Tongue (tissue), 2 donors: Measurements from ENCODE around the gene HDHD3. TPM values are rescaled to one million over a fixed set of nuclear protein-coding genes. Genes with fewer than 3 reads are reported as not detected.

Experiments
- DNase-seq: peaks from one replicate; pipeline ENCODE4 v3.0.0-alpha.2; 2015
- total RNA-seq: library from RNA; depleted of rRNA; stranded (reverse); fragments of >200 nt; gene quantifications from one replicate; pipeline ENCODE4 v1.2.3, GENCODE V29; 2014

Gene HDHD3
- total RNA-seq, 1 donor from 2014 or later, result 13.0 TPM

- no peak for DNase-seq
These were observed 48.6 kb downstream of the HDHD3 start for GRCh38 chr9:113328045-113328782.

- no peak for DNase-seq
These were observed 50.6 kb downstream of the HDHD3 start for GRCh38 chr9:113326230-113326629.

Other genes with a start within 250 kb of the HDHD3 start
- gene SLC31A2, start 226.0 kb downstream of the HDHD3 start, total RNA-seq, result 6.7 TPM
- gene FKBP15, start 155.7 kb downstream of the HDHD3 start, total RNA-seq, result 26.3 TPM
- 11.8 TPM for gene SLC31A1, start 155.4 kb downstream of the HDHD3 start, total RNA-seq
- 32.1 TPM for gene CDC26, start 101.4 kb downstream of the HDHD3 start, total RNA-seq
- 18.7 TPM for gene PRPF4, start 101.3 kb downstream of the HDHD3 start, total RNA-seq
- gene RNF183, start 73.6 kb downstream of the HDHD3 start, total RNA-seq, result 0.21 TPM
- 3.7 TPM for gene WDR31, start 36.7 kb downstream of the HDHD3 start, total RNA-seq
- 2.6 TPM for gene BSPRY, start 27.4 kb downstream of the HDHD3 start, total RNA-seq
- 27.8 TPM for gene ALAD, start 24.3 kb upstream of the HDHD3 start, total RNA-seq
- 36.5 TPM for gene POLE3, start 33.7 kb upstream of the HDHD3 start, total RNA-seq
- 0.92 TPM for gene C9orf43, start 33.8 kb upstream of the HDHD3 start, total RNA-seq
- gene RGS3, start 86.7 kb upstream of the HDHD3 start, total RNA-seq, result 59.9 TPM